ENCODE data around the gene CFAP20DC. TPM values are rescaled to one million over a fixed set of nuclear protein-coding genes. Genes with fewer than 3 reads are reported as not detected.

The CFAP20DC gene
- total and polyA plus RNA-seq, 12 donors, result 0.13 to 0.25 (median 0.14) TPM; not detected in 8

- ATAC-seq, result no peak
- no peak for TF ChIP-seq CTCF (IDR thresholded peaks at IDR 0.05)
- 85 to 87% methylated on average over 3 of the region's 3 CpGs for WGBS, 2 donors
- Histone ChIP-seq H3K4me3 (no peak overlapping the region), H3K27me3 (no peaks in the 10 kb centered on the region), H3K36me3 (no peaks in the 10 kb centered on the region), H3K27ac (no peak overlapping the region), H3K4me1 (no peaks in the 10 kb centered on the region), H3K9me3 (no peaks in the 10 kb centered on the region)
- DNase-seq, result no peak
- intact Hi-C loops (cut with DNase I), result no loop called here
Observed at GRCh38 chr3:58837141-58837843, 212.5 kb downstream of the CFAP20DC start.

- no peak overlapping the region for H3K4me3 ChIP-seq
- H3K9me3 ChIP-seq, result no peaks in the 10 kb centered on the region
- TF ChIP-seq CTCF (IDR thresholded peaks at IDR 0.05), result no peak
- H3K36me3 ChIP-seq, result no peaks in the 10 kb centered on the region
- no peak overlapping the region for H3K27ac ChIP-seq
- no peaks in the 10 kb centered on the region for H3K4me1 ChIP-seq
- no peaks in the 10 kb centered on the region for H3K27me3 ChIP-seq
- WGBS, 2 donors, result 88 to 92% methylated on average over 3 of the region's 3 CpGs
- no peak for ATAC-seq
- DNase-seq, result no peak
- intact Hi-C loops (cut with DNase I), result no loop called here
Observed at GRCh38 chr3:58835086-58835485, 214.7 kb downstream of the CFAP20DC start.

- TF ChIP-seq CTCF (IDR thresholded peaks at IDR 0.05), result no peak
- H3K4me1 ChIP-seq, result no peaks in the 10 kb centered on the region
- 57 to 63% methylated on average over 1 of the region's 1 CpG for WGBS, 2 donors
- intact Hi-C loops (cut with DNase I), result no loop called here
- no peaks in the 10 kb centered on the region for H3K27me3 ChIP-seq
- ATAC-seq (no peak), DNase-seq (no peak)
- H3K4me3 ChIP-seq, result no peak overlapping the region
- H3K9me3 ChIP-seq, result no peaks in the 10 kb centered on the region
- no peaks in the 10 kb centered on the region for H3K36me3 ChIP-seq
- H3K27ac ChIP-seq, result no peak overlapping the region
Observed at GRCh38 chr3:58833491-58833890, 216.3 kb downstream of the CFAP20DC start.

- no peaks in the 10 kb centered on the region for H3K9me3 ChIP-seq
- no peaks in the 10 kb centered on the region for H3K27me3 ChIP-seq
- DNase-seq, result no peak
- no peak for TF ChIP-seq CTCF (IDR thresholded peaks at IDR 0.05)
- 76 to 79% methylated on average over 4 of the region's 4 CpGs for WGBS, 2 donors
- no peaks in the 10 kb centered on the region for H3K4me1 ChIP-seq
- intact Hi-C loops (cut with DNase I), result loop anchor here in 3 of 10 donors (10.0 kb wide), 1 partner anchor 225 kb away; the partner anchor contains the start of gene CFAP20DC (in 3 of the 3)
- no peak overlapping the region for H3K27ac ChIP-seq
- H3K4me3 ChIP-seq, result no peak overlapping the region
- no peak for ATAC-seq
- H3K36me3 ChIP-seq, result no peaks in the 10 kb centered on the region
Observed at GRCh38 chr3:58829321-58830000, 220.4 kb downstream of the CFAP20DC start.

Measured in heart right ventricle (tissue), 16 donors.